PFSK-1 (cell line): ENCODE measurements around the gene SSU72.

Experiments used
- POLR2AphosphoS5 ChIP-seq: IDR thresholded peaks from 2 replicates; pipeline ENCODE4 v1.6.1; 2012; ENCODE audit warnings: low read depth, mild to moderate bottlenecking, control low read depth, low read length, moderate library complexity
- SIN3A ChIP-seq: IDR thresholded peaks from 2 replicates; pipeline ENCODE4 v1.6.1; 2012; ENCODE audit warnings: mild to moderate bottlenecking, low read length, moderate library complexity, borderline replicate concordance; ENCODE audit not compliant: insufficient read depth

- TF ChIP-seq POLR2AphosphoS5, result no peak
- TF ChIP-seq SIN3A, result no peak
These were observed 7.3 kb downstream of the SSU72 start for GRCh38 chr1:1567152-1567875.
